ENCODE results near the gene CCDC77.

The CCDC77 gene

DNA sequence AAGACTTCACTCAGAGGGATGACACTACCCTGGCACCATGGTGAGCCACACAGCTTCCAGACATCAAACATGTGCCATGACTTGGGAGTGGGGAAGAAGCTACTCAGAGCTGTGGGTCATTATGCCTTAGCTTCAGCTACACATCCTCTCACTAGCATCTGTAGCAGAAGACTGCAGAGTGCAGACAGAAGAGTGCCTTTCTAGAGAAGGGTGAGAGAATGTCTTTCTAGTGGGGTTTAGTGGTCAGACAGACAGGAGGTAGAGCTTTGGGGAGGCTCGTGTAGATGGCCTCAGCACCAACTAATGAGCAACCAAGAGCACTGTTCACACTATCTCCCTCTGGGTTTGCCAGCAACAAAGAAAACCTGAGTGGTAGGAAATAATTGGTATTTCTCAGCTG is 53.4 kb downstream of the CCDC77 start:
- DNase-seq: no peak

DNA sequence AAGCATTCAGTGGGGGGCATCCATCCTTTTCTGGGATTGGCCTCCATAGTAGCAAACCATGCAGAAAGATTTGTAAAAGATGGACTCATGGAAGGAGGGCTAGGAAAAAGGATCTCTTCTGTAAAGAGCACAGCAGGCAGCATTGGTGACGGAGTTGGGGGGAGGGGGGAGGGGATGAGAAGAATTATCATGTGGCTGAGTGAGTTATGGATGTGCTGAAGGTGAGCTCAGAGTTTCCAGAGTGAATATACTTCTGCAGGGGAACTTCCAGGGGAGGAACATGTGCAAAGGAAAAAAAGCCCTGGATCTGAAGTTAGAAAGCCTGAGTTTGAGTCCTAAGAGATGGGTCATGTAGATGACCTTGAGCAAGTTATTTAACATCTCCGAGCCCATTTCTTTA is 54.4 kb downstream of the CCDC77 start:
- DNase-seq: no peak

DNA sequence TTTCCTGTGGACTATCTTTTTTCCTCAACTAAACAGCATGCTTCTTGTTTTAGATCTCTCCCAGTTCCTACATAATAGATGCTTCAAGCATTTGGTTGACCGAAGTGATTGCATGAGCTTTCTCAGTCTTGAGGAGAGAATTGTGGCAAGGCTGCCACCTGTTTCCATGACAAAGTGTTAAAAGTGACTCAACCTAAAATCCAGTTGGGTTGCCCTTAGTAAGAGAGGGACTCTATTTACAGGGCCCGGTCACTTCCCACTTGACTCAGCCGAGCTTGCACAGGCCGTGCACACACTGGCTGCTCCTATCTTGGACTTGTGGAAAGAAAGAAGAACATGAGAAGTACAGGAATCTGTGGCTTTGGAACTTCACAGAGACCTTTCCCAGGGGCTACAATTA is 56.2 kb downstream of the CCDC77 start:
- DNase-seq: no peak

DNA sequence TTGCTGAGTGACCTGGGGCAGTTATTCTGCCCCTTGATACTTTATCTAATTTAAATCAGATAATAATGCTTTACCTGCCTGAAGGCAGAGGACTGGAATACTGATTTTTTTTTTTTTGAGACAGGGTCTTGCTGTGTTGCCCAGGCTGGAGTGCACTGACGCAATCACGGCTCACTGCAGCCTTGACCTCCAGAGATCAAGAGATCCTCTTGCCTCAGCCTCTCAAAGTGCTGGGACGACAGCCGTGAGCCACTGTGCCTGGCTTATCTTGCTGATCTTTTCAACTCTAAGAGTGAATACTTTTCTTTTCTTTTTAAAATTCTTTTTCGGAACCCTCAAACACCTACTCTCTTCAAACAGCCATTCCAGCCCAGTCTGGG is 57.6 kb downstream of the CCDC77 start:
- no peak for DNase-seq

DNA sequence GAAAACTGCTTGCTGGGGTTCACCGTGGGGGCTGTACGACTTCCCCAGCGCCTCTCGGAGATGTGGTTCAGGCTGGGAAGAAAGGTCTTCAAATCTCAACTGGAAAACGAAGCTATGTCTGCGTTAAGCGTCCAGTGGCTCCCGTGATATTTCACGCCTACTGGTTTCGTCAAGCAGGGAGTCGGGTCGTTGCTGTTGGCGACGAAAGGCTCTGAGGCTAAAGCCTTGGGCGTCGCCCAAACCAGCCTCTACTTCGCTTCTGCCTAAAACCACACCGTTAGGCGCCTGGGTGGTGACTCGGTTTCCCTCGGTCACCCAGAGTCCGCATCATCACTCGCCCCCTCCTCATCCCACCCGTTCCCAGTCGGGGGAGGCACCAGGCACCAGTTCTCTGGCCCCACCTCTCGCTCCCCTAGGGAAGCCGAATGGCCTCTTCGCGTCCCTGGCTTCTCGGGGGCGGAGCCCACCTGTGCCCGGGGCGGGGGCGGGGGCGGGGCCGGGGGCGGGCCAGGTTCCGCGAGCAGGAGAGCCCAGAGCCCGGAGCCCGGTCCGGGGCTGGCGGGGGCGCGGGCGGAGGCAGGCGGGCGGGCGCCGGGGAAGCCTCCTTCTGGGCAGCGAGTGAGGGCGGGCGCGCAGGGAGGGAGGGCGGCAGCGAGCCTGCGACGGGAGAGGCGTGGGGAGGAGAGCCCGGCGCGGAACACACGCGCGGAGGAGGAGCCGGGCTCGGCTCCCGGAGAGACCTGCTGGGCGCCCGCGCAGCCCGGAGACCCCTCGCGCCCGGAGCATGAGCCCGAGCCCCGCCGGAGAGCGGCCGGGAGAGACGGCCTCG is 58.2 kb downstream of the CCDC77 start, which contains the start of gene B4GALNT3:
TSS of gene B4GALNT3 (plus strand) at position 510 of the 829 bp plus-strand sequence. CDS start 438 bp downstream, outside the sequence.
- peak; percentile 19 for DNase-seq

DNA sequence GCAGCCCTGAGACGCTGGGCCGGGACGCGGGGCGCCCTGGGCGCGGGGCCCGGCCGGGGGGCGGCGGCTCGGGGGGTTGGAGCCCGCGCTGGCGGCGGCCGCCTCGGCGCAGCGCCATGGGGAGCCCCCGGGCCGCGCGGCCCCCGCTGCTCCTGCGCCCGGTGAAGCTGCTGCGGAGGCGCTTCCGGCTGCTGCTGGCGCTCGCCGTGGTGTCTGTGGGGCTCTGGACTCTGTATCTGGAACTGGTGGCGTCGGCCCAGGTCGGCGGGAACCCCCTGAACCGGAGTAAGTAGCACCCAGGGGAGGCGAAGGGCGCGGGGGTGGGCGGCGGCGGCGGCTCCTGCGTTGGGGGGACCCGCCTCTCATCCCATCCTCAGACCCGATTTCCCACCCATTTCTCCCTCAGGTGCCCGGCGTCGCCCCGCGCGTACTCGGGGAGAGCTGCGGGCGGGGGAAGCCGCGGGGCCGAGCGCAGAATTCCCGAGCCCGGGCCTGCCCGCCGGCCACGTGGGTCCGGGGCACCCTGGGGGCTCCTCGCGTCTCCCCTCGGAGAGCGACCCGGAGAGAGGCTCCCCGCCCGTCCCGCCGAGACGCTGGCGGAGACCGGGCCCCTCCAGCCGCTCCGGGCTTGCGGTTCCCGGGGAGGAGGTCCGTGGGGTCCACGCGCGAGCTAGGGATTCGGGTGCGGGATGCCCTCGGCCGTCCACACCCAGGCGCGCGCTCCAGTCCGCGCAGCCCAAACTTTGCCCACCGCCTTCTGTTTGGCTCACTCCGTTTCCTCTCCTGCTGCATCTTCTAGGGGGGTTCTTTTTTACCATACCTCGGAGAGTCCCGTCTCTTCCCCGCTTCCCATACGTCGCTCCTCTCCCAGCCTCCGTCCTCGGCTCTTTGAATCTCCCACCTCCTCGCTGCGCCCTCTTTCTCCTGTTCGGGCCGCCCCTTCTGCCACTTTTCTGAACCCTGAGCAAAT is 59.1 kb downstream of the CCDC77 start:
- peak; percentile 14 for DNase-seq

DNA sequence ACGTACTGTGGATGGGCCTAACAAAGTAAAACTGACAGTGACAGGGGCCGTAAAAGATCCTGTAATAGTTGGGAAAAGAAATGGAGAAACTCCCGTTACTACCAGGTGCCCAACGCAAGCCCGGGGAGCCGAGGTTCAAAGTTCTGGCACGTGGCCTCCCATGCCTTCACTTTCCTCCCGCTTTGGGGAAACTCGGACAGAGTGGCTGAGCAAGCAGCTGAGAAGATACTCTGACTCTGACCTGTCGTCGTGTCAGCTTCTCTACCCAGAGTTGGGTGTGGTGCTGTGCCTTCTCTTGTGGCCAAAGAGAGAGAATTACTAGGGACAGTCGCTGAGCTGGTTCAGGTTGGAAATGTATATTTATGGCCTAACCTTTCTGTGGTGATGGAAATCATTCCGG is 60.0 kb downstream of the CCDC77 start:
- DNase-seq: no peak

DNA sequence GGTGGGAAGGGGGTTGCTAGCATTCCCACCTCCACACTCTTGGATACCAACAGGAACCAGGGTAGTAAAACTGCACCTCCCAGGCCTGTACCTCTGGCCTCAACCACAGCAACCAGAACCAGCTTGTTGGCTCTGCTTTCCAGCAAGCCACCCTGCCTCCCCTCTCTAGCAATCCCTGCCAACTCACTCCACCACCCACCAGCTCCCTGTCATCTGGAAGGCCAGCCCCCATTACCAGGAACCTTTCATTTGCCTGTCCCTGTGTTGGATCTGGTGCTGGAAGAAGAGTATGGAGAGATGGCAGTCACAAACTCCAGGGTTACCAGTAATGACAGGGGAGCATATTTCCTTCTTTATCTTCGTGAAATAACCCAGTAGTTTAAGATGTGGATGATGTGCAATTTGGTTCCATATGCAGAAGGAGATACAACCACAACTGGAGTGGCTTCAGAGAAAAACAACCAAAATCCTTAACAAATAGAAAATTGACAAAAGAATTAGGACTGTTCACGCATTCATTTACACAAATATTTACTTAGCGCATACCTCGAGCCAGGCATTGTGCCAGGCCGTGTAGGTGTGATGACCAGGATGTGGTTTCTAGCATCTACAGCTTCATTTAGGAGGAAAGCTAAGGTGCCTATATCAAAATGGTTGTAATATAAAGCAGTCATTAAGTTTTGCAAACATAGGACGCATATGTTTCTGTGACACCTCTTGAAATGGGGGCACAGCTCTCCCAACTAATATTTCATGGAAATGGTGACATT is 61.7 kb downstream of the CCDC77 start:
- DNase-seq: no peak

DNA sequence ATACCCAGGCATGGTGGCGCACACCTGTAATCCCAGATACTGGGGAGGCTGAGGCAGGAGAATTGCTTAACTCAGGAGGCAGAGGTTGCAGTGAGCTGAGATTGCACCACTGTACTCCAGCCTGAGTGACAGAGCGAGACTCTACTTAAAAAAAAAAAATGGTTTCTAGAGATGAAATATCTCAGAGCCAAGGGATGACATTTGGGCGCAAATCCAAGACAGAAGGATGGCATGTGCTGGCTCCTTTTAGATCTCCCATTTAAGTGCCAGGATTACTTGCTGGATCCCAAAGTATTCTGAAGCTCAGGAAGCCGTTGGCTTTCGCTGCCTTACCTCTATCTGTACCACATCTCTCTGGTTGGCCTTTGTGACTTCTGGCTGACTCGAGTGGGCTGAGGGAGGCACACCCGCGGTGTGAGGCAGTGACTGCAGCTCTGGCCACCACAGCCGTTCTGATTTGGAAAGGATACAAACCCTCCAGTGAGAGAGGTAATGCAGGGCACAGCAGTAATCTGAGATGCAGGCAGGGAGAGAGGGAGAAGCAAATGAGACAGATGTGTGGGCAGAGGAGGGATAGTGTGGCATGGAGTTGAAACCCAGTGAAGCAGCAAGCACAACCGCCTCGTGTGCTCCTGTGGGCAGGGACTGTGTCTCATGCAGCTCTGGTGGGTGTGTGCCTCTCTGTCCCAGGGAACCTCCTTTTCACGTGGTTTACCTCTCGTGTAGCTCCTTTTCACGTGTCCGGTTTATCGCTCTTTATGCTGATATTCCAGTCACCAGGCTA is 63.2 kb downstream of the CCDC77 start:
- no peak for DNase-seq

DNA sequence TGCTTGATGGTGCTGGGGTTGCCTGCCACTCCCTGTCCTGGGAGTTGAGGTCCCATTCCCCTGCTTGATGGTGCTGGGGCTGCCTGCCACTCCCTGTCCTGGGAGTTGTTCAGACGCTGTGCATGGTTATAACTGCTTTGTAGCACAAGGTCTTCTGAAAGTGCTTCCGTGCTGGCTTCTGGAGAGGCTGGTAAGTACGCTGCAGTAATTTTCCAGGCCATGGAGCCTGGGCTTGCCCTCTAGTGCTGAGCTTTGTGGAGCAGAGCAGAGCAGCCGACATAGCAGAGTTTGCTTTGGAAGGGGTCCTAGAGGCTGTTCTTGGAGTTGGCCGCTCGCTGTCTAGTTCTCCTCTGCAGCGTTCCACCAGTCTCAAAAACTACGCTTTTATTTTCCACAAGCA is 64.6 kb downstream of the CCDC77 start:
- no peak for DNase-seq

DNA sequence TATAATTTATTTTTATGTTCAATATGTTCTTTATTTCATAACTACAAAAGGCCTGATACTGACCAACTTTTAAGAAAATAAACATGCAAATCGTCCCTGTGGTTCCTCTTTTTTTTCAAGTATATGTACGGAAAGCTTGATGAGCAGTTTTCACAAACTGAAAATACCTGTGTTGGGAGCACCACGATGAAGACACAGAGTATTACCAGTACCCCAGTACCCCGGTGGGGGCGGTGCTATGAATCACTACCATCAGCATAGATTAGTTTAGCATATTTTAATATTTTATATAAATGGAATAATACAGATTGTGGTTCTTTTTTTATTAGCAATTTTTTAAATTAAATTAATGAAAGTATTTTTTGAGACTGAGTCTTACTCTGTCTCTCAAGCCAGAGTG is 65.3 kb downstream of the CCDC77 start:
- no peak for DNase-seq

DNA sequence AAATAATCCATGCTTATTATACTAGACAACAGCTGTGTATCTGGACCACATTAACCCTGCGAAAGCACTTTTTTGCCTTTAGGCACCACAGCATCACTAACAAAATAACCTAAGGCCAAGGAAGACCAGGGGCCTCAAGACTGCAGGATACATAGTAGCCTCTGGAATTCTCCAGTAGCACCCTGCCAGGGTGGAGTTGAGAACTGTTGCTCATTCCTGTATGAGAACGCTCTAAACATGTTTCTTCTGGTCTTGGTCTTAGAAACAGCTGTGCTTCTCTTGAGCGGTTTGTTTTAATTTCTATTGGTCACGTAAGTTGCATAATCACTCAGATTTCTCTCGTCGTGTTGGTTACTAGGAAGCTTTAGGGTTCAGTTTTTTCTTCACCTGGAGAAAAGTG is 66.1 kb downstream of the CCDC77 start:
- DNase-seq: no peak

DNA sequence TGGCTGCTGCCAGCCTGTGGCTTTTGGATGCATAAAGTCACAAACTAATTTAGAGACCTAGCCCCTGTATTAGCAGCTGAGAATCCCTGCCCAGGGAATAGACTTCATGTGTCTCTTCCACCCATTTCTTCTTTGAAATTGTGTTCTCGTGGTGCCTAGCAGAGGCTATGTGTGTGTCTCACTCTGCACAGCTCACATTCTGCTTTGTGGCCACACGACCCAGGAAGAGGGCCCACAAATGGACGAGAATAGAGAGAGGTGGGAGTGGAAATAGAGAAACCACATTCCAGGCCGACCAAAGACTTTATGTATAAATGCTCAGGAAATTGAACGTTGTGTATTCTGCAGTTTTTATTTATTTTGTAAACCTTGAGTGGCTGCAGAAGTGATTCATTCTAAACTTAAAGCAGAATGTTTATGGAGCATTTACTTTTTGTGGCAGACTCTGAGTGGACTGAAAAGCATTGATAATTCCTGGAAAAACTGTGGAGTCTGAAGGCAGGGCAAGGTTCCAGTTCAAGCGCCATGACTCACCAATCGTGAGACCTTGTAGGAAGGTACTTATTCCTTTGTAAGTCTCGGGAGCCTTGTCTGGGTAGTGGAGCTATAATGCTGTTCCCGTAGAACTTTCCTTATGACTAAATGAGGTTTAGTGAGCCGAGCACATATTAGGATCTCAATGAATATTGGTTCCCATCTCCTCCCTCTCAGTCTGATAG is 67.4 kb downstream of the CCDC77 start:
- DNase-seq: no peak

DNA sequence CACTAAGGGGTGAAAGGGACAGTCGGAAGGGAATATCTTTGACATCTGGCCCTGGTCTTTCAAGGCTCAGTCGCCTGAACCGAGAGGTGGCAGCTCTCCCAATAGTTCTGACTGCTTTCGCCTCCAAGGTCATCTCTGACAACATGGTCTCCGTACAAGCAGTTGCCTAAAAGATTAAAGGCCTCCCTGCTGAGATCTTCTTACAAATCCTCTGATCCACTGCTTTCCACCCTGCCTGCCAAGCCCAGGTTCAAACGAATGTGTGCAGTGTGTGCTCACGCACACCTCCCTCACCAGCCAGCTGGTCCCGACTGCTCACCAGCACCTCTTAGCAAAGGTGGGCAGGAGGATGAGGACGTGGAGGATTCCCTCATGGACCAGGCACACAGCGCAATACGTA is 68.7 kb downstream of the CCDC77 start:
- no peak for DNase-seq

DNA sequence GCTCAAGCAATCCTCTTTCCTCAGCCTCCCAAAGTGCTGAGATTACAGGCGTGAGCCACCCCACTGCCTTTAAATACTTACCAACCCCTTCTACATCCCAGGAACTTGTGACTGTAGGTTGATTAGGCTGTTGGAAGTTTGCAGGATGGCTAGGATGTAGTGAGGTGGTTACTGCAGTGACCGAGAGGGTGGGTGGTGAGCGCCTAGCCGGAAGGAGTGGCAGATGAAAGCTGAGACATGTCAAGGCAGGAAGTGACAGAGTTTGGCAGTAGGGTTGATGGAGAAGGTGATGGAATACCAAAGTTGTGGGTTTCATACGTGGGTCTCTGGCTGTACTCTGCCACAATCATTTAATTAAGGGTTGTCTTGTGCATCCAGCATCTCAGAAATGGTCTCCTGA is 71.8 kb downstream of the CCDC77 start:
- no peak for DNase-seq

DNA sequence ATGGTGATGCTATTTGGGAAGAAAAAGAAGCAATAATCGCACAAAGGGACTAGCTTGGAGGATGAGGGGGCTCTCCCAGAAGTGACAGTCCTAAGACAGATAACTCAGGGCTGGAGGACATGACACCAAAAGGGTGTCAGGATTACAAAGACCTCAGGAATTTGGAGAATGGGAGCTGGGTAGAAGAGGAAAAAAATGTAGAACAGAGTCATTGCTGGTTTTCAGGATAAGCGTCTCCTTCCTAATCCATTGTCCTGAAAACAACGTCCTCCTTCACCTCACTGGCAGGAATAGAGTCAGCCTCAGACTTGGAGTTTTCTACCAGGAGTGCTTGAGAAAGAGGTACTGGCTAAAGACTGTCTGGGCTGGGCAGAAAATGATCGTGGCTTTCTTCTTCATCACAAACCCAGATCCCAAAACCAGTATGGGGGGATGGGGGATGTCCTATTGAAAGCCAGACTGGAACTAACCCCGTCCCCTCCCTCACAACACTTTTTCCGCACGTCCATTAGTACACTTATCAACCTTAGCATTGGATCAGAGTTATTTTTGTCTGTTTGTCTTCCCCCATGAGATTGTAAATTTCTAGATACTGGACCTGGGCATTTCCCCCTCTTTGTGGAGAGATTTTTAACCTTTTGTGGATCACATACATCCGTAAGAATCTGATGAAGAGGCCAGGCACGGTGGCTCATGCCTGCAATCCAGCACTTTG is 72.6 kb downstream of the CCDC77 start:
- no peak for DNase-seq

DNA sequence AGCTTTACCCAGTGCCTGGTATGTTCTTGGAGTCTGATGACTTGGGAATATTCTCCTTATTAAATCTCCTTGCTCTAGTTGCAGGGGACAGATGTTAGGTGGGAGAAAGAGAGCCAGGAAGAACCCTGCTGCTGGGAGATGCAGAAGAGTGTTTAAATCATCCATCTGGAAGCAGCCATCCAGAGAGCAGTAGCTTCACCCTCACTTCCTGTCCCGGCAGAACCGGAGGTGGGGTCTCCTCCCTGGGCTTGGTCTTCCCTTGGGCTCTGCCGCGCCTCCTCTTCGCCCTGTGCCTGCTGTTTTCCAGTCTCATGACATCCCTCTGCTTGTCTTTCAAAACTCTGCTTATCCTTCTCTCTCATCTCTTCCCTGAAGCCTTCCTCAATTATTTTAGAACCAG is 73.8 kb downstream of the CCDC77 start:
- DNase-seq: no peak

DNA sequence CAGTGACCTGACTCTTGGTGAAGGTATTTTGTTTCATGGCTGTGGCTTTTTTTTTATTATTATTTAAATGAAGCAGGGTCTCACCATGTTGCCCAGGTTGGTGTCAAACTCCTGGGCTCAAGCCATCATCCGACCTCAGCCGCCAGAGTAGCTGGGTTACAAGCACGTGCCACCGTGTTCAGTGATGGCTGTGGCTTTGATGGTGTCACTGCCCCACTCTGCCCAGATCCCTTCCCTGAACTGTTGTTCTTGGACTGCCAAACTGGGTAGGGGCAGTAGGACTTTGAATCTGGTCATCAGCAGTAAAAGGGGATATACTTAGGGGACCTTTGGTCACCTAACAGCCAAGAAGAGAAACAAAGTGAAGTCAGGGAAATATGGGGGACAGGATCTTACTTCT is 77.7 kb downstream of the CCDC77 start:
- no peak for DNase-seq

DNA sequence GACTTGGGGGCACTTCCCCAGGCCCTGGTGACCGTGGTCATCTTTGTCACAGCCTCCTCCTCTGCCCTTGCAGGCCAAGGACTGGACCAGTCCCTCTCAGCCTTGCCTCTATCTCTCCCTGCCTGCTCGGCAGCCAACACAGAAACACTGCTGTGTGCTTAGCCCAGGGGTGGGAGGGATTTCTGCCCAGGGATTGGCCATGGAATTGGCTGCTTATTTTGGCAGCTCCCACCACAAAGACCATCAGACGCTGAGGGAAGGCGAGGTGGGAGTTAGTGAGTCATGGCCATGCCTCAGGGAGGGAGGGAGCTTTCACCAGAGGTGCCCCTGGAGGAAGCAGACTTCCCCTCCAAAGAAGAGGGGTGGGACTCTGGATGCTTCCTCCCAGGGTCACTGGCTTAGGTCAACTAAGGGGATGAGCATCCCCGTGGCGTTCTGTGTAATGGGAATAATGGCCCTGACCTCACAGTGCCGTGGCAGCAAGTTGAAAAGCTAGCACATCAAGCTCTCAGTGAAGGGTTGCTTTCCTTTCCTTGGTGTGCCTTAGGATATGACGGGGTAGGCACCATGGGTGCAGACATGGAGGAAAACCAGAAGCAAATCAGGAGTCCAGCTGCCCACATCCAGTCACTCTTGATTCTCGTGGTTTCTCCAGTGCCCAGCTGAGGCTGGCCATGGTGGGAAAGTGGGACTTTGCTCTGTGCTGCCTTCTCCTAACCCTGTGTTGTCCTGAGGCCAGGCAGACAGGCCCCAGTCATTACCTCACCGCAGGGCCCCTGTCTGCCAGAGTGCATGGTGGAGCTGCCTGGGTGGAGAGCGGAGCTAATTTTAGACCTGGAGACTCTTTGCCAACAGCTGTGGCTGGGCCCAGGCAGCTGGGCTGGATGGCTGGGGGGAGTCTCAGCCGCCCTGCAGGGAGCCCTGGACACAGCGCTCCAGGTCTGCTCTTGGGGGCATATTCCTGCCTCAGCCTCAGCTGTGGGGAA is 79.7 kb downstream of the CCDC77 start:
- no peak for DNase-seq

DNA sequence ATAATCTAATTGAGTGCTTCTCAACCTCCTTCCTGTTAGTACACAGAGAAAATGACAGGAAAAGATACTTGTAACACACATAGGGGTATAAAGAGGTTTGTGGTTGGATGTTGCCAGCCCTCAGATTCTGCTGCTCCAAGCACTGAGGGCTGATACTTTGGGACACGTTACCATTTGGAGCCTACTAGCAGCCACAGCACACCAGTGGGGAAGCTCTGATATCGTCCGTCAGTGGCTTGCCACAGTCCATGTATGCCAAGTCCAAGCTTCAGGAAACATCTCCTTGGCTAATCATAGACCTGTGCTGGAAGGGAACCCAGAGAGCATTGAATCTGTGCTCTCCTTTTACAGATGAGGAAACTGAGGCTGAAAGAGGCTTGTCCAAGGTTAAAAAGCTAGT is 80.6 kb downstream of the CCDC77 start:
- no peak for DNase-seq

Data from activated CD4-positive, alpha-beta T cell treated with anti-CD3 and anti-CD28 coated beads for 1 hour (primary cell).